HepG2 (cell line): ENCODE measurements around the gene INHA. TPM values are rescaled to one million over a fixed set of nuclear protein-coding genes. Genes with fewer than 3 reads are reported as not detected.
A peak's percentile ranks its signal among the peaks of the same experiment; 100 is the strongest.

Experiments
- DPF2 ChIP-seq: sonication (generic); formaldehyde crosslinking; IDR thresholded peaks from 2 replicates; pipeline ENCODE4 v1.4.0; 2020; ENCODE audit warnings: mild to moderate bottlenecking, low read depth, missing genetic modification reagents, borderline replicate concordance
- FOXA3 ChIP-seq: IDR thresholded peaks from 2 replicates; pipeline ENCODE4 v1.6.1; 2016; ENCODE audit warnings: missing genetic modification reagents, missing compliant biosample characterization
- FOXM1 ChIP-seq: sonication (generic); formaldehyde crosslinking; IDR thresholded peaks from 2 replicates; pipeline ENCODE4 v1.5.0; 2020; ENCODE audit warnings: missing genetic modification reagents
- NFRKB ChIP-seq: fragments of 450-650 bp; IDR thresholded peaks from 2 replicates; pipeline ENCODE4 v1.6.1; 2017
- TGIF2 ChIP-seq: IDR thresholded peaks from 2 replicates; pipeline ENCODE4 v1.6.1; 2016; ENCODE audit warnings: control low read depth, missing compliant biosample characterization
- ZBTB40 ChIP-seq, 2 experiments: fragments of 450-650 bp in 1 of 2; sonication (generic) in 1 of 2; formaldehyde crosslinking in 1 of 2; IDR thresholded peaks; 2 replicates each; pipeline versions ENCODE4 v1.6.1 to v1.8.0; 2016 to 2022; ENCODE audit warnings: antibody characterized with exemption in 1 of 2, mild to moderate bottlenecking in 1 of 2, missing genetic modification reagents in 1 of 2
- ZNF354B ChIP-seq: sonication (generic); formaldehyde crosslinking; IDR thresholded peaks from 2 replicates; pipeline ENCODE4 v1.8.0; 2022; ENCODE audit warnings: mild to moderate bottlenecking, missing genetic modification reagents
- ZNF510 ChIP-seq: sonication (generic); formaldehyde crosslinking; IDR thresholded peaks from 2 replicates; pipeline ENCODE4 v1.4.0; 2020; ENCODE audit warnings: low read depth, mild to moderate bottlenecking, missing genetic modification reagents
- ZNF7 ChIP-seq: IDR thresholded peaks from 2 replicates; pipeline ENCODE4 v1.6.1; 2016; ENCODE audit warnings: missing biosample characterization, missing genetic modification reagents
- ZNF800 ChIP-seq: sonication (generic); formaldehyde crosslinking; IDR thresholded peaks from 2 replicates; pipeline ENCODE4 v1.4.0; 2020; ENCODE audit warnings: missing genetic modification reagents
- polyA plus RNA-seq, 8 experiments: library from polyadenylated mRNA; depleted of rRNA in 3 of 8; stranded (reverse) in 7 of 8; unstranded in 1 of 8; fragments of >200 nt; fragmentation: Illumina TruSeq in 4 of 8; extraction: Trizol in 4 of 8; gene quantifications; 2 replicates each; pipeline versions ENCODE4 v1.2.1 to v1.2.3, GENCODE V29; 2011 to 2016; ENCODE audit warnings: low read depth in 4 of 8, missing spikeins in 1 of 8, mixed read lengths in 1 of 8; ENCODE audit not compliant: insufficient read depth in 1 of 8
- total RNA-seq, 5 experiments: library from RNA; depleted of rRNA; stranded (reverse); fragments of >200 nt; fragmentation: Illumina TruSeq; extraction: Trizol; gene quantifications; 2 replicates each; pipeline ENCODE4 v1.2.3, GENCODE V29; 2016; ENCODE audit warnings: low read depth in 1 of 5
- TF ChIP-seq, protein P1 (sequence below): sonication (generic); formaldehyde crosslinking; IDR thresholded peaks from 2 replicates; pipeline ENCODE4 v1.4.0; 2020; ENCODE audit warnings: missing genetic modification reagents, borderline replicate concordance
- TF ChIP-seq, protein P2 (sequence below): sonication (generic); formaldehyde crosslinking; IDR thresholded peaks from 2 replicates; pipeline ENCODE4 v1.5.1; 2020; ENCODE audit warnings: missing genetic modification reagents, mild to moderate bottlenecking, borderline replicate concordance

INHA gene
- total and polyA plus RNA-seq, 2 of the 13 experiments (the other 11 are each of a cell fraction or from before 2014, with no cell fraction given), result 4.1 to 15.2 TPM

DNA sequence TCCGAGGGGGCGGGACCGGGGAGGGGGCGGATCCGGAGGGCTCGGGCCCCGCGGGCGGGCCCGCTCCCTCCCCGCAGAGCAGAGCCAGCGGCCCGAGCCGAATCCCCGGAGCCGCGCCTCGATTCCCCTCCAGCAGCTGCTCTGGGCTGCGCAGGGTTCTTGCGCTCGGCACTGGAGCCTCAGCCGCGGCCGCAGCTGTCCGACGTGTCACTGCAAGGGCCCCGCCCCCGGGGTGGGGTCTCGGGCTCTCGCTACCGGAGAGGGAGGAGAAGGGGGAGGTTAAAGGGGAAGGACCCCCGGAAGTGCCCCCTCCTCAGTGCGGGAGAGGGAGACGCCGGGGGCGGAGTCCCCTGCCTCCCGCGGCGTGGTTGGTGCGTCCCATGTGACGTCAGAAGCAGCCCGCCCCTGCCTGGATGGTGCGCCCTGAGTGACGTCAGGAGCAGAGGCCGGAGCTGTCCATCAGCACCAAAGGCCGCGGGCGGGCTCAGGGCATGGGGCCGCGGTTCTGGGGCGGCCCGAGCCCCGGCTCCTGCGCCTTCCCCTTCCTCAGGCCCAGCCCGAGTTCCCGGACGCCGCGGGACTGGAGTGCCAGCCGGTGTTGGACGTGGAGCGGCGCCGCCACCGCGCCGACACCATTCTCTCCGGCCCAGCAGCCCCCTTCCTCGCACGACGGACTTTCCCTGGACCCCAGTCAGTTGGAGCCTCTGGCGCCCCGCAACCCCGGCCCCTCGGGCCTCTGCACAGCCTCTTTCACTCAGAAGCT, 28.3 kb upstream of the INHA start, which contains the start of the genes CHPF and TMEM198 (continued):
- TF ChIP-seq ZBTB40 (IDR thresholded peaks at IDR 0.05) (peak; percentile 47; the same call in 1 of the 2 replicates), ZBTB40 (CRISPR knock-in tag; IDR thresholded peaks at IDR 0.05) (no peak; the same call in 1 of the 2 replicates), DPF2 (no peak), FOXA3 (CRISPR knock-in tag) (peak; percentile 52), ZNF800 (peak; percentile 92), NFRKB (no peak), ZNF354B (CRISPR knock-in tag) (no peak; the same call in 1 of the 2 replicates), FOXM1 (CRISPR knock-in tag) (0 out of 2 replicates have a peak, but pooled peaks have one; percentile 70), TGIF2 (CRISPR knock-in tag) (peak; percentile 93), ZNF510 (CRISPR knock-in tag) (0 out of 2 replicates have a peak, but pooled peaks have one; percentile 31), ZNF7 (CRISPR knock-in tag) (0 out of 2 replicates have a peak, but pooled peaks have one; percentile 27)
- TF ChIP-seq, protein P1, sequence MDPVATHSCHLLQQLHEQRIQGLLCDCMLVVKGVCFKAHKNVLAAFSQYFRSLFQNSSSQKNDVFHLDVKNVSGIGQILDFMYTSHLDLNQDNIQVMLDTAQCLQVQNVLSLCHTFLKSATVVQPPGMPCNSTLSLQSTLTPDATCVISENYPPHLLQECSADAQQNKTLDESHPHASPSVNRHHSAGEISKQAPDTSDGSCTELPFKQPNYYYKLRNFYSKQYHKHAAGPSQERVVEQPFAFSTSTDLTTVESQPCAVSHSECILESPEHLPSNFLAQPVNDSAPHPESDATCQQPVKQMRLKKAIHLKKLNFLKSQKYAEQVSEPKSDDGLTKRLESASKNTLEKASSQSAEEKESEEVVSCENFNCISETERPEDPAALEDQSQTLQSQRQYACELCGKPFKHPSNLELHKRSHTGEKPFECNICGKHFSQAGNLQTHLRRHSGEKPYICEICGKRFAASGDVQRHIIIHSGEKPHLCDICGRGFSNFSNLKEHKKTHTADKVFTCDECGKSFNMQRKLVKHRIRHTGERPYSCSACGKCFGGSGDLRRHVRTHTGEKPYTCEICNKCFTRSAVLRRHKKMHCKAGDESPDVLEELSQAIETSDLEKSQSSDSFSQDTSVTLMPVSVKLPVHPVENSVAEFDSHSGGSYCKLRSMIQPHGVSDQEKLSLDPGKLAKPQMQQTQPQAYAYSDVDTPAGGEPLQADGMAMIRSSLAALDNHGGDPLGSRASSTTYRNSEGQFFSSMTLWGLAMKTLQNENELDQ (CRISPR knock-in tag), result peak; percentile 78; the same call in 1 of the 2 replicates
- TF ChIP-seq, protein P2, sequence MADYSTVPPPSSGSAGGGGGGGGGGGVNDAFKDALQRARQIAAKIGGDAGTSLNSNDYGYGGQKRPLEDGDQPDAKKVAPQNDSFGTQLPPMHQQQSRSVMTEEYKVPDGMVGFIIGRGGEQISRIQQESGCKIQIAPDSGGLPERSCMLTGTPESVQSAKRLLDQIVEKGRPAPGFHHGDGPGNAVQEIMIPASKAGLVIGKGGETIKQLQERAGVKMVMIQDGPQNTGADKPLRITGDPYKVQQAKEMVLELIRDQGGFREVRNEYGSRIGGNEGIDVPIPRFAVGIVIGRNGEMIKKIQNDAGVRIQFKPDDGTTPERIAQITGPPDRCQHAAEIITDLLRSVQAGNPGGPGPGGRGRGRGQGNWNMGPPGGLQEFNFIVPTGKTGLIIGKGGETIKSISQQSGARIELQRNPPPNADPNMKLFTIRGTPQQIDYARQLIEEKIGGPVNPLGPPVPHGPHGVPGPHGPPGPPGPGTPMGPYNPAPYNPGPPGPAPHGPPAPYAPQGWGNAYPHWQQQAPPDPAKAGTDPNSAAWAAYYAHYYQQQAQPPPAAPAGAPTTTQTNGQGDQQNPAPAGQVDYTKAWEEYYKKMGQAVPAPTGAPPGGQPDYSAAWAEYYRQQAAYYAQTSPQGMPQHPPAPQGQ (CRISPR knock-in tag), result no peak
